ENCODE data around the gene SH3GL3. TPM values are rescaled to one million over a fixed set of nuclear protein-coding genes. Genes with fewer than 3 reads are reported as not detected.

Gene SH3GL3
- total RNA-seq, 1 donor from 2014 or later, result not detected

DNA sequence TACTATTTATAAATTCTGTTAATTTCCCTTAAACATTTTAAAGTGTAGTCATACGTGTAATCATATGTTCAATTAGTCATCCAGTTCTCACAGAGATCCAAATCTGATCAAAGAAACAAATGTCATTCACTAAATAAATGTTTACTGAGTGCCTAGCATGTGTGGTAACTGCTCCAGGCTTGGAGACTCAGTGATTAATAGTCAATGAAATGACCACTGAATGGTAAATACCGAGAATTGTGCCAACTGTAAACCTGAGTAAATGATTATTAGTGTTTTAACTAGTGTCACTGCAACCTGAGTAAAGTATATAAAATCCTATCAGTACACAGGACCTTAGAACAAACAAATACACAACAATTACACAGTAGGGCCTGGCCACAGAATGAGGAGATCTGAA, 52.3 kb downstream of the SH3GL3 start:
- Histone ChIP-seq H3K27ac (no peak overlapping the region), H3K4me1 (no peaks in the 10 kb centered on the region), H3K4me3 (no peak overlapping the region), H3K36me3 (no peaks in the 10 kb centered on the region), H3K27me3 (no peaks in the 10 kb centered on the region), H3K9me3 (peaks cover 0 to 3% of the 10 kb centered on the region in 2 donors)
- intact Hi-C loops (cut with DNase I), result no loop called here
- TF ChIP-seq, protein P1, sequence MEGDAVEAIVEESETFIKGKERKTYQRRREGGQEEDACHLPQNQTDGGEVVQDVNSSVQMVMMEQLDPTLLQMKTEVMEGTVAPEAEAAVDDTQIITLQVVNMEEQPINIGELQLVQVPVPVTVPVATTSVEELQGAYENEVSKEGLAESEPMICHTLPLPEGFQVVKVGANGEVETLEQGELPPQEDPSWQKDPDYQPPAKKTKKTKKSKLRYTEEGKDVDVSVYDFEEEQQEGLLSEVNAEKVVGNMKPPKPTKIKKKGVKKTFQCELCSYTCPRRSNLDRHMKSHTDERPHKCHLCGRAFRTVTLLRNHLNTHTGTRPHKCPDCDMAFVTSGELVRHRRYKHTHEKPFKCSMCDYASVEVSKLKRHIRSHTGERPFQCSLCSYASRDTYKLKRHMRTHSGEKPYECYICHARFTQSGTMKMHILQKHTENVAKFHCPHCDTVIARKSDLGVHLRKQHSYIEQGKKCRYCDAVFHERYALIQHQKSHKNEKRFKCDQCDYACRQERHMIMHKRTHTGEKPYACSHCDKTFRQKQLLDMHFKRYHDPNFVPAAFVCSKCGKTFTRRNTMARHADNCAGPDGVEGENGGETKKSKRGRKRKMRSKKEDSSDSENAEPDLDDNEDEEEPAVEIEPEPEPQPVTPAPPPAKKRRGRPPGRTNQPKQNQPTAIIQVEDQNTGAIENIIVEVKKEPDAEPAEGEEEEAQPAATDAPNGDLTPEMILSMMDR (IDR thresholded peaks at IDR 0.05), result no peak
- DNase-seq (ENCODE audit: low spot score in 2 of 2), result no peak

DNA sequence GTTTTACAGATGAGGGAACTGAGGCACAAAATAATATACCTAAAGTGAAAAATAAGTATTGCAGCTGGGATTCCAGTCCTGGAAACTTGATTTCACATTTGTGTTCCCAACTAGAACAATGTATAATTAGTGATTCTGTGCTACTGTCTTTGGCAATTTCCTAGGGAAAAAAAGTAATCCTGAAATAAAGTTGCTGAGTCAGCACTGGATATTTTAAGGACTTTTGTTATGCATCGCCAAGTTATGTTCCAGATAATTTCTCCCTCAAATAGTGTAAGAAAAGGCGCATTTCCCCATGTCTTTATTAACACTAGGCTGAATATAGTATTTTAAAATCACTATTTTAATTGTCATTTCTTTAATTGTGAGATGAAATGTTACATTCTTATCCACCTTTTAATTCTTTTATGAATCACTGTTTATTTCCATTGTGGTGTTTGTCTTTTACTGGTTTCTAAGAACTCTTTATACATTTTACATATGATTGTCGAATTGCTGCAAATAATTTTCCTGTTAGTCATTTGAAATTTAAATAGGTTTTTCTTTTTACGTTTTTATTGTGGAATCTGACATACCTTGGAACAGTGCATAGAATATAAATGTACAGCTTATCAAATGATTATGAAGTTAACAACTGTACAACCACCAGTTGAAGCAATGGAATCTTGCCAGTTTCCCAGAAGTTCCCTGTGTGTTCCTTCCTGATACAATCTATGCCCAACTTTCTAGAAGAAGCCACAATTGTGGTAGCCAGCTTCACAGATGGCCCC, 56.6 kb downstream of the SH3GL3 start:
- no peak overlapping the region for H3K4me3 ChIP-seq
- H3K36me3 ChIP-seq, result no peaks in the 10 kb centered on the region
- no peak for DNase-seq (ENCODE audit: low spot score in 2 of 2)
- TF ChIP-seq, protein P1 (IDR thresholded peaks at IDR 0.05), result no peak
- peaks cover 0 to under 1% of the 10 kb centered on the region in 2 donors for H3K9me3 ChIP-seq
- intact Hi-C loops (cut with DNase I), result no loop called here
- H3K27me3 ChIP-seq, result no peaks in the 10 kb centered on the region
- H3K27ac ChIP-seq, result no peak overlapping the region
- no peaks in the 10 kb centered on the region for H3K4me1 ChIP-seq

DNA sequence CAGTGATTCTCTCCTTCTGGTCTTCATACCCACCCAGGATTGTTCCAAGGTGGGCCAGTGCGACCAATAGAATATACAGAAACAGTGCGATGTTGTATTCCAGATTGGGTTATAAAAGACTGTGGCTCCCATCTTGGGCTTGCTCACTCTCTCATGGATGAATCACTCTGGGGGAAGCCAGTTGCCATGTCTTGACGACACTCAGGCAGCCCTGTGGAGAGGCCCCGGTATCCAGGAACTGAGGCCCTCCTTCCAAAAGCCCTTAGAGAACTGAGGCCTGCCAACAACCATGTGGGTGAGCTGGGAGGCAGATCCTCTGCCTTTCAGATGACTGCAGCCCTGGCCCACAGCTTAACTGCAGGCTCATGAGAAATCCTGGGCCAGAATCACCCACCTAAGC, 57.2 kb downstream of the SH3GL3 start:
- Histone ChIP-seq H3K27ac (no peak overlapping the region), H3K4me1 (no peaks in the 10 kb centered on the region), H3K9me3 (no peaks in the 10 kb centered on the region), H3K36me3 (no peaks in the 10 kb centered on the region), H3K27me3 (no peaks in the 10 kb centered on the region), H3K4me3 (no peak overlapping the region)
- intact Hi-C loops (cut with DNase I), result no loop called here
- TF ChIP-seq, protein P1 (IDR thresholded peaks at IDR 0.05), result no peak
- no peak for DNase-seq (ENCODE audit: low spot score in 2 of 2)

GRCh38 chr15:83510001-83510400, 62.9 kb downstream of the SH3GL3 start:
- H3K9me3 ChIP-seq, result no peaks in the 10 kb centered on the region
- TF ChIP-seq, protein P1 (IDR thresholded peaks at IDR 0.05), result no peak
- no peak for DNase-seq (ENCODE audit: low spot score in 2 of 2)
- H3K4me3 ChIP-seq, result no peak overlapping the region
- no peaks in the 10 kb centered on the region for H3K36me3 ChIP-seq
- intact Hi-C loops (cut with DNase I), result no loop called here
- no peaks in the 10 kb centered on the region for H3K27me3 ChIP-seq
- H3K4me1 ChIP-seq, result no peaks in the 10 kb centered on the region
- no peak overlapping the region for H3K27ac ChIP-seq

DNA sequence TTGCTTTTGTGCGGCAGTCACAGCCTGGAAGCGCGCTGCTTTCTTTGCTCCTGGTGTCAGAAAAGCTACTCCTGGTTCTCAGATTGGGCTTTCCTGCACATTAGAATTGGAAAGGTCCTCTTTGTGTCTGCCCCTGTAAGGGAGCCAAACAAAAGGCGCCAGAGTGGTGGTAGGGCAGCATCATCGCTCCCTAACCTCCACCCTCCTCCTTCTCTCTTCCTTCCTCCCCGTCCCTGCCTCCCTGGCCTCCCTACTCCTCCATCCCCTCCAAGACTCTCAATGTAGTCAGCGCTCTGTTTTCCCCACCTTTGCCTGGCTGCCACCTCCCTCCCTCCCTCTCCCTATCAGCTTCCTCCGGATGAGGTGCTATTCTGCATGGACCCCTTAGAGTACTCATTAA, 65.3 kb downstream of the SH3GL3 start:
- Histone ChIP-seq H3K36me3 (no peaks in the 10 kb centered on the region), H3K4me3 (no peak overlapping the region), H3K9me3 (no peaks in the 10 kb centered on the region), H3K4me1 (no peaks in the 10 kb centered on the region), H3K27ac (no peak overlapping the region), H3K27me3 (no peaks in the 10 kb centered on the region)
- TF ChIP-seq, protein P1 (IDR thresholded peaks at IDR 0.05), result no peak
- no peak for DNase-seq (ENCODE audit: low spot score in 2 of 2)
- intact Hi-C loops (cut with DNase I), result no loop called here

Data from ascending aorta (tissue), 2 donors.